ENCODE measurements around the gene RIPOR2.
A peak's percentile ranks its signal among the peaks of the same experiment; 100 is the strongest.

The RIPOR2 gene

DNA sequence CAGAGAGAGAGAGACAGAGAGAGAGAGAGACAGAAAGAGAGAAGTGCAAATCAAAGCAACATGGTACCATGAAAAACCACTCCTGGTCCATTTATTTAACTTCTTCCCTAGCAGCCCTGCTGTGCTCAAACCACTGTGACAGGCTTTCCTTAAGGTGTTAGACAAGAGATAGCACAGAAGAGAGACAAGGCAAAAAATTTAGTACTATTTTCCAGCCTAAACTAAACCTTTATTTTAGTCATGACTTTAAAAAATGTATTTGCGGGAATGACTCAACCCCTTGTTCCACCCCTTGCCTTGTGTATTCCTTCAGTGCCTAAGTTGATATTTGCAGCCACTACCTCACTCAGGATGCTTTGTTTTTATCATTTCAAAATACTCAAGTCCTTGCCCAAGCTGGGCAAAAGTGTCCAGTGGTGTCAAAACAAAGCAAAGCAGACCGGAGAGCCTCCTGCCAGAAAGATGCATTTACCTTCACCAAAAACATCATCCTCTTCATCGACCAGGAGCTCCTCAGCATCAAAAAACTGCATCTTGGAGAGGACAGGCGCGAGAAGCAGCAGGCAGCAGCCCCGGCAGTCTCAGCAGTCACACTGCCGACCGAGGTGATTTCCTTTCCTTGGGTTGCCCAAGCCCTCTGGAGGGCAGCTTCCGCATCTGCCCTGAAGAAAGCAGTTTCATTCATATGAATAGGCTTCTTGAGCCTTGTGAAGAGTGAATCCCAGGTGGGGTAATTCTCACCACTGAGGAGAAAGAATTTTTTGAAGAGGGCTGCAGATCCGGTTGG, at the start of gene RIPOR2:
TSS of gene RIPOR2 (minus strand) at position 595 of the 787 bp plus-strand sequence. CDS start at position 533, 62 bp downstream.
- no peak for FAIRE-seq

DNA sequence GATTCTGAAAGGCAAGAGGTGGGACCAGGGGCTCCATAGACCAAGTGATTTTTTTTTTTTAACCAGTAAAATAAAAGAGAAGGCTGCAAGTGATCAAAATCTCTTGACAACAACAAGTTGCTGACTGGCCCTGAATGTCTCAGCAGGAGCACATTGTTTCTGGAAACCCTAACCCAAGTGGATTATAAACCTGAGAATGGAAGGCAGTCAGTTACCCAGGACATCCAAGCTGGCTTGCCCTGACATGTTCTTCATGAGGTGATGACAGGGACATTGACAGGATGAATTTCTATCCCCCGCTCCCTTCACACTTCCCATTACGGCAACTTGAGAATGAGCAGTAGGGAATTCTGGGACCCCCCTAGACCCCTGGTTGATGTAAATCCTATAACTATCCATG, 49.6 kb upstream of the RIPOR2 start:
- FAIRE-seq = no peak

DNA sequence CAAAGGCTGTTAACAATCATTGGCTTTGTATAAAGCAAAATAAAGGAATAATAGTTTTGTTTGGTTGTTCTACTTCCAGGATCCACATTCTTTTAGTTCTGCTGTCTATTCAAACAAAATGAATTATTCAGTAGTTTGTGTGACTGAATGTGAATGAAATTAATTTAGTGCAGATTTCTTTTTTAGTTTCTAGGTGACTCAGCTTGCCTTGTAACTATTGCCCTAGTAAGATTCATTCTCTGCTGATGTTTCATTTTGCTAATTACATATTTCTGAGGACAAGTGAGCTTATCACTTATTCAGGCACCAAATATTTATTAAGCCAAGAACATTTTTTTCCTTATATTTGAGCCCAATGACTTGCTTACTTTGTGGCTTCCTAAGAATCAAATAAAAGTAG, 46.5 kb upstream of the RIPOR2 start:
- FAIRE-seq = no peak

GRCh38 chr6:24981386-24981760, 45.6 kb upstream of the RIPOR2 start:
- FAIRE-seq = no peak

- FAIRE-seq = no peak
Measured at GRCh38 chr6:24980507-24981385, 45.0 kb upstream of the RIPOR2 start.

DNA sequence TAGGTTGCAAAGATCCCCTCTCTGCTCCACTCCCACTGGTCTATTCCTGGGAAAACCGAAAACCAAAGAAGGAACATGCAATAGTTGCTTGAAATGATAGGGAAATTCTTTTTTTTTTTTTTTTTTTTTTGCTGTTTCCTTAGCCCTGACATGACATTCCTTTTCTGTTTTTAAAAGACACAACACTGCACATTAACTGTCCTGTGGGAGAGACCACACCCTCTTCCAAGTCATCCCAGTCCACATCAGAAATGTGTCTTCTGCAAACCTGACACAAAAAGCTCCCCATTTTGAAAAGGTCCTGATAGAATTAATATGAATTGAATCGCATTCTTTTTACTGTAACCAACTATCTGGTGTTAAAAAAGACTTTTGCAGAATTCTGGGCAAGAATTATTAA, 43.4 kb upstream of the RIPOR2 start:
- FAIRE-seq = no peak

GRCh38 chr6:24974182-24975171, 38.7 kb upstream of the RIPOR2 start:
- no peak for FAIRE-seq

GRCh38 chr6:24972311-24972958, 36.7 kb upstream of the RIPOR2 start:
- no peak for FAIRE-seq

- FAIRE-seq = no peak
Measured at GRCh38 chr6:24971067-24971466, 35.3 kb upstream of the RIPOR2 start.

- FAIRE-seq = no peak
Measured at GRCh38 chr6:24969343-24969860, 33.6 kb upstream of the RIPOR2 start.

DNA sequence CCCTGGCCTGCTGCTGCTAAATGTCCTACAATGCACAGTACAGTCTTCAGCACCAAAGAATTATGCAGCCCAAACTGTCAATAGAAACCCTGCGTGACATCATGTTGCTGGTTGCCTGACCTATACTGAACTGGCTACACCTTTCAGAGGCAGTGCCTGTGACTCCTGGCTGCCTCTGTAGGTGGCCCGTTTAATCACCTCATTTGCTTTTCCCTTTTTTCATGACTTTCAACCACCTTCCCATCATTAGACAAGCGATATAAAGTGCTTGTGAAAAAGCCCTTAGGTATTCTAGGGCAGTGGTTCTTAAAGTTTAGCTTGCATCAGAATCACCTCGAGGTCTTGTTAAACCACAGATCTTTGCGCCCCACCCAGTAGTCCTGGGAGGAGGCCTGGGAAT, 33.0 kb upstream of the RIPOR2 start:
- no peak for FAIRE-seq

DNA sequence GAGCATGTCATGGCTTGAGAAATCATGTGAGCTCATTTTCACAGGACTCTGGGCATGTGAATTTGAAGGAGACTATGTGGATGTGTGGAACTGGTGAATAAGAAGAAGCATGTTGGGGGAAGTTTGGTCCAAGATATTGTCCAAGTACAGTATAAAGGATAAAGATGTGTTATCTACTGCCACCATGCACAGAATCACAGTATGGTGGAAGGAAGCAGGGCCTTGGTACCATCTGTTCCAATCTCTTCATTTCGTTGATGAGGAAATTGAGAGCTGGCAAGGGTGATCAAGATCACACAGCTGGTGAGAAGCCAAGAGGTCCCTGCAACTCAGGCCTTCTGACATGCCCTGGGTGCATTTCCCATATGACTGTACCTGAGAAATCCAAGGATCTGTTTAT, 31.5 kb upstream of the RIPOR2 start:
- FAIRE-seq = no peak

DNA sequence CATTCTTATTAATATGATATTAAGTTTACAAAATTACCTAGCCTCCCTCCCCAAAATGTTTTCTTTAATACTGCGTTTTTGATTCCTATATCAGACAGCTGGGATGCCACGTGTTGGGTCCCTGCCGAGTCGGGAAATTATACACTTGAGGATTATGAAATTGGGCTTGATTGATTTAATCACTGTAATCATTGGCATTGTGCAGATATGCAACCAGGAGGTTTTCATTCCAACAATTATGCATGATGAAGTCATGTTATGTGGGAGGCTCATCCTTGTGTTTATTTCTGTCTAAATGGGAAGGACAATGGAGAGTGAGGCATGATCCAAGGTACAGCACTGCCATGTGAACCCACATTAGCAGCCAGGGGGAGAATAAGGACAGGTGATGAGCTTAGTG, 30.6 kb upstream of the RIPOR2 start:
- no peak for FAIRE-seq

GRCh38 chr6:24963887-24964570, 28.3 kb upstream of the RIPOR2 start:
- peak; percentile 38 for FAIRE-seq

DNA sequence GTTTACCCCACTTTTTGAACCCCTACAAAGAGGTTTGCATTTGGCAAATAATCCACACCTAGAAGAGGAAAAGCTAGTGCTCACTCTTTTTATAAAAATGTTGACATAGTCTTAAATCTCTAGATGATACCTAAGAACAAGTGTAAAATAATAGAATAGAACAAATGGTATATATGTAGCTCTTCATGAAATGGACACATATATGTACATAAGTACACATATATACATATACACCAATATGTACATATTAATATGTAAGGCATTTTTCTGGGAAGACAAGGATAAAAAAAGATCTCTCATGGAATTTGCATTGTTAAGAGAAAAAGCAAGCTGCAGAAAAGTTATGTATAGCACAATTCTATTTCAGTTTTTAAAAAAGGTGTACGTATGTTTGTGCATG, 27.6 kb upstream of the RIPOR2 start:
- FAIRE-seq = no peak

GRCh38 chr6:24961852-24962251, 26.1 kb upstream of the RIPOR2 start:
- FAIRE-seq = no peak

DNA sequence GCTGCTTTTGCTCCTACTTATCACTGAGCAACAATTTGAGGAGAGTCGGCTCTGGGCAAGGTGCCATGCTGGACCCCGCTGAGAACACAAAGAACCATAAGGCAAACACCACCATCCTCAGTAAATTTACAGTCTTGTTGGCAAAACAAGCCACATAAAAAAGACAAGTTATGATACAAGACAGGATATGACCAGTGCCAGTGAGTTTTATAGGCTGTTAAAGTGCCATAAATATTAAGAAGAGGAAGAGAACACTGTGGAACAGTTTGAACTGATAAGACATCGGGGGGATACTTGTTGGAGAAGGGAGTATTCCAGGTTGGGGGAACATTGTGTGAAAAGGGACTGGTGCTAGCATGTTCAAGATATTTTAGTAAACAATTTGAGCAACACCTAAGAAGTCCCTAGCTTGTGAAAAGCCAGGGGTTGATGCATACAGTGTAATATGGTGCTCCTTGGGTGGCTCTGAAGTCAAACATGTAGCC, 25.3 kb upstream of the RIPOR2 start:
- no peak for FAIRE-seq

DNA sequence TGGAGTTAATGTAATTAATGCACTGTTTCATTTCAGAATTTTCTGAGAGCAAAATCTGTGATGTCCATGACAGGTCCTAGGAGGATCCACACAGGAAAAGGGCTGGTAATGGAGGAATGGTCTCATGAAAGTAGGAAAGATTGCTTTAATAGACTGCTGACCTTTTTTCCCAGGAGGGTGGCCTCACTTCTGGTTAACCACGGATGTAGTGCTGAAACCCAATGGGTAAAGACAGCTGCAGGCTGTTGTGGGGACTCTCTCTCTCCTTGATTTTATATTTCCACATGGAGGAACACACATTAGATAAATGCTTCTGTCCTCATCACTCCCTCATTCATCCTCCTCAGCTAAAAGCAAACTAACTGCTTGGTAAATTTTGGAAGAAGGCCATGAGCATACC, 23.6 kb upstream of the RIPOR2 start:
- no peak for FAIRE-seq

GRCh38 chr6:24957199-24957598, 21.4 kb upstream of the RIPOR2 start:
- no peak for FAIRE-seq

- no peak for FAIRE-seq
Measured at GRCh38 chr6:24953726-24954125, 18.0 kb upstream of the RIPOR2 start.

DNA sequence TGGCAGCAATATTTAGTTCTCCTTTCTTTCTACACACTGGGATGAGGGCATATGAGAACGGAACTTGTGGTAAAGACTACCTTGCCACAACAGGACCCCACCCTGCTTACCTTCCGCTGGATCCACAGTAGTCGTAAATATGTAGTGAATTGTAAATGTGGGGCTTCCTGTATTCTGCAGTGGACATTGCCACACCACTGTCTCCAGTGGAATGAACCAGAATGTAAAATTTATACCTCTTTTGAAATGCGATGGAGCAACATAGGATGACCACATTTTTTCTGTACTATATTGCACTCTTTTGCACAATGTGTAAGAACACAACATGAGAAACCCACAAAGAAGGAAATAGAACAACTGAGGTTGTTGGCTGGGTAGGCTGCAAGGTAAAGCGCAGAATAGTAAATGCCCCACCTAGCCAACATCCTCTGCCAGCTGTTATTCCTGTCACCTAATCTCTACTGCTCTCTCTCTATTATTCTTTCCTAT, 16.1 kb upstream of the RIPOR2 start:
- FAIRE-seq = no peak

Data from colon (tissue), 2 donors.